GM10266 (cell line): Measurements from ENCODE around the gene FBXO28.

ENCODE experiments used
- DNase-seq: peaks from one replicate; pipeline ENCODE4 v3.0.0; 2012; ENCODE audit errors: extremely low spot score
- CTCF ChIP-seq: IDR thresholded peaks from 2 replicates; pipeline ENCODE4 v1.5.1; 2012; ENCODE audit warnings: mild to moderate bottlenecking, low read depth; ENCODE audit not compliant: control insufficient read depth, insufficient read depth; ENCODE audit errors: missing control alignments

Gene FBXO28

DNA sequence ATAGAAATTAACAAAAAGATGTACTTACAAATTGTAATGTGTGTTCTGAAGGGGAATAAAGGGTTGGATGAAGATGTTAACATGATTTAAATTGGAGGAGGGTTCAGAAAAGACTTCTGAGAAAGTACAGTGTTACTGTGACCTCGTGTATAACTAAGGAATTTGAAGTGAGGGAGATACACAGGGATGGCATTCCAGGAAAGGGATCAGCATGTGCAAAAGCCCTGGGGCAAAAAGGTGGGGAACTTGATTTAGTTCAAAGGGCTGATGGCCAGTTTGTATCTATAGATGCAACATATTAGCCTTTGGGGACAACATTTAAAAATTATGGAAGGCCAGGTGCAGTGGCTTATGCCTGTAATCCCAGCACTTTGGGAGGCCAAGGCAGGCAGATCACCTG lies 35.8 kb downstream of the FBXO28 start:
- no peak for DNase-seq
- TF ChIP-seq CTCF, result no peak

GRCh38 chr1:224151117-224151516 lies 37.2 kb downstream of the FBXO28 start:
- no peak for DNase-seq
- TF ChIP-seq CTCF, result no peak

DNA sequence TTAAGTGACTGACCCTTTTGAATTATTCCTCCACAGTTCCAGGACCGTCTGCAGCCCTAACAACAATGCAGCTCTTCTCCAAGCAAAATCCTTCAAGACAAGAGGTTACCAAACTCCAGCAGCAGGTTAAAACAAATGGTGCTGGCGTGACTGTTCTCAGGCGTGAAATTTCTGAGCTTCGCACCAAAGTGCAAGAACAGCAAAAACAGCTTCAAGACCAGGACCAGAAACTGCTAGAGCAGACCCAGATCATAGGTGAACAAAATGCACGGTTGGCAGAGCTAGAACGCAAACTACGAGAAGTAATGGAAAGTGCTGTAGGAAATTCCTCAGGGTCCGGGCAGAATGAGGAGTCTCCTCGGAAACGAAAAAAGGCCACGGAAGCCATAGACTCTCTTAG lies 43.4 kb downstream of the FBXO28 start:
- no peak for DNase-seq

DNA sequence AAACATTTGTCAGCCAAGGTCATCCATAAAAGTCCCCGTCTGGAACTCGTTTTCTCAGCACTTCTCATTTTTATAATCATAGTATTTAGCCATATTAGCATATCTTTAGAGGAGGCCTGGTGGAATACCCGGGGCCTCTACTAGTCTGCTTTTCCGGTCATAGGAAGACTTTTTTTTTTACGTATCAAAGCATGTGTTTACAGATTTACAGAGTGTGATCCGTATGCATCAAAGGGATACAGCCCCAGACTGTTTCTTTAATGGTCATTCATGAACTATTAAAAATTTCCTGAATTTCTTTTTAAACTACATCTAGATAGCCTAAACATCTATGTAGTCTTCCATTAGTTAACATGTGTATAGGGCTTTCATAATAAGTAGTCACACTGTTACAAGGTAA lies 45.6 kb downstream of the FBXO28 start:
- TF ChIP-seq CTCF, result no peak

More for the DNA sequence above, 43.4 kb downstream of the FBXO28 start:
- TF ChIP-seq CTCF, result no peak

DNA sequence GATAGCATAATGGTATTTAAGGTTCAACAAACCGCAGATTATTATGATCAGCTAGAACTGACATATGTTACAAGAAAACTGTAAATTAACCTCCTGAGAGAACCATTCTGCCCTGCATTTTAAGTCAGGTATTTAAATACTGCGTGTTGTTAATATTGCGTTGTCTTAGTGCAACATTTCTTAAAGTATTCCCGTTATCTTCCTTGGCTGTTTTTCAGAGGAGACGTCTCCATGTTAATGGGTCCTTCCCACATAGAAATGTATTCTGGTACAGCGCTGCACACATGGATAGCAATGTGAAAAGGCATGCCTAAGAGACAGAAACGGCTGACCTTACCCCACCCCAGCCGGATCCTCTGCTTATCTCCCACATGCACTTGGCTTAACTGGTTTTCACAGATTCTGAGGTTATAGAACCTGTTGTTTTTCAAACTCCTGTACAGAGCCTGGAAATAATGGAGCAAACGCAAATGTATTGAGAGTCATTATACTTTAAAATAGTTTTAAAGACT lies 46.3 kb downstream of the FBXO28 start:
- no peak for DNase-seq
- TF ChIP-seq CTCF, result no peak

More for the DNA sequence above, 45.6 kb downstream of the FBXO28 start:
- DNase-seq, result no peak

DNA sequence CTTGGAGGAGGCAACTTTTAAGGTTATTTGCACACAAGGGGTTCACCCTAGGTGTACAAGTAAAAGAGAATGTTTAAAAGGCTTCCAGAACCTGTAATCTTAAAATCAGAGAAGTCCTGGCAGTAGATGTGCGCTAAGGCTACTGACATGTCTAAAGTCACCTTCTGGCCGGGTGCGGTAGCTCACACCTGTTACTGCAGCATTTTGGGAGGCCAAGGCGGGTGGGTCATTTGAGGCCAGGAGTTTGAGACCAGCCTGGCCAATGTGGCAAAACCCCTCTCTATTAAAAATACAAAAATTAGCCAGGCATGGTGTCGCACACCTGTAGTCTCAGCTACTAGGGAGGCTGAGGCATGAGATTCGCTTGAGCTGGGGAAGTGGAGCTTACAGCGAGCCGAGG lies 48.9 kb downstream of the FBXO28 start:
- DNase-seq, result no peak
- no peak for TF ChIP-seq CTCF

- no peak for TF ChIP-seq CTCF
- no peak for DNase-seq
Observed at GRCh38 chr1:224163311-224163710, 49.4 kb downstream of the FBXO28 start.
